Retinal pigment epithelial cell (primary cell): ENCODE results near the gene SLC6A9.
A peak's percentile ranks its signal among the peaks of the same experiment; 100 is the strongest.

Experiments
- DNase-seq: peaks from one replicate; pipeline ENCODE4 v3.0.0-alpha.2; 2010; ENCODE audit warnings: low read depth
- H3K4me3 ChIP-seq: 2 replicates; pipeline ENCODE4 v1.5.1; 2011; ENCODE audit warnings: mild to moderate bottlenecking, low read length, control low read depth, moderate library complexity
- CTCF ChIP-seq: conservative IDR thresholded peaks from 2 replicates; pipeline ENCODE4 v1.5.1; 2011; ENCODE audit warnings: low read depth, low read length, control low read depth, inconsistent platforms

The SLC6A9 gene

GRCh38 chr1:44021581-44022321, 9.5 kb downstream of the SLC6A9 start:
- DNase-seq, result no peak
- no peak overlapping the region for H3K4me3 ChIP-seq
- TF ChIP-seq CTCF, result peak; percentile 15

GRCh38 chr1:44021156-44021555, 10.1 kb downstream of the SLC6A9 start:
- no peak overlapping the region for H3K4me3 ChIP-seq
- no peak for TF ChIP-seq CTCF
- DNase-seq, result no peak

GRCh38 chr1:44020464-44020863, 10.8 kb downstream of the SLC6A9 start:
- no peak for TF ChIP-seq CTCF
- no peak overlapping the region for H3K4me3 ChIP-seq
- no peak for DNase-seq

- no peak overlapping the region for H3K4me3 ChIP-seq
- no peak for DNase-seq
- TF ChIP-seq CTCF, result no peak
Observed at GRCh38 chr1:44019466-44019948, 11.8 kb downstream of the SLC6A9 start.

GRCh38 chr1:44016890-44017400, 14.3 kb downstream of the SLC6A9 start:
- no peak overlapping the region for H3K4me3 ChIP-seq
- no peak for DNase-seq

GRCh38 chr1:44016041-44016889, 15.0 kb downstream of the SLC6A9 start:
- no peak for DNase-seq
- TF ChIP-seq CTCF, result no peak
- no peak overlapping the region for H3K4me3 ChIP-seq

More at GRCh38 chr1:44016890-44017400, 14.3 kb downstream of the SLC6A9 start:
- TF ChIP-seq CTCF, result no peak
